HEK293 (cell line): Measurements from ENCODE around the gene MKRN2.

Experiments
- CTCF ChIA-PET: fragments of 350-600 bp; formaldehyde crosslinking; extraction: SDS; loops from one replicate; lab custom pipeline; 2021; ENCODE audit warnings: antibody characterized with exemption; lab: Yijun Ruan, JAX
- POLR2A ChIA-PET: fragments of 300-600 bp; formaldehyde crosslinking; extraction: SDS; loops from one replicate; lab custom pipeline; 2020; ENCODE audit warnings: antibody characterized with exemption, inconsistent platforms; lab: Yijun Ruan, JAX
- H3K27ac ChIP-seq: fragments of 200-500 bp; sonication (Bioruptor generic); 2 replicates; pipeline ENCODE4 v1.5.1; 2014; ENCODE audit warnings: low read depth, low read length, control low read depth, inconsistent platforms; ENCODE audit errors: extremely low read depth
- H3K36me3 ChIP-seq, 2 experiments: fragments of 200-500 bp in 1 of 2; sonication (Bioruptor generic) in 1 of 2; 1 replicate in 1 of 2; 2 replicates in 1 of 2; pipeline ENCODE4 v1.5.1; 2014 to 2017; ENCODE audit warnings: inconsistent platforms in 2 of 2, low read length in 2 of 2; ENCODE audit not compliant: control insufficient read depth in 2 of 2, insufficient read depth in 1 of 2
- H3K4me1 ChIP-seq: fragments of 200-500 bp; sonication (Bioruptor generic); 2 replicates; pipeline ENCODE4 v1.5.1; 2014; ENCODE audit warnings: mild to moderate bottlenecking, low read length, inconsistent platforms; ENCODE audit not compliant: control insufficient read depth, insufficient read depth
- H3K4me3 ChIP-seq: 2 replicates; pipeline ENCODE4 v1.5.1; 2011; ENCODE audit warnings: low read depth, mild to moderate bottlenecking, control low read depth, low read length, moderate library complexity
- H3K9me3 ChIP-seq: fragments of 200-500 bp; sonication (Bioruptor generic); 2 replicates; pipeline ENCODE4 v1.5.1; 2014; ENCODE audit warnings: low read depth, low read length, inconsistent platforms; ENCODE audit not compliant: control insufficient read depth, insufficient read depth
- HOXA7 ChIP-seq: sonication (generic); formaldehyde crosslinking; IDR thresholded peaks from 2 replicates; pipeline ENCODE4 v1.8.1; 2022; ENCODE audit warnings: missing genetic modification reagents, borderline replicate concordance
- KLF1 ChIP-seq: fragments of 450-650 bp; formaldehyde crosslinking; IDR thresholded peaks from 2 replicates; pipeline ENCODE4 v1.5.1; 2016; ENCODE audit warnings: missing biosample characterization, missing genetic modification characterization
- KLF9 ChIP-seq: fragments of 450-650 bp; formaldehyde crosslinking; IDR thresholded peaks from 2 replicates; pipeline ENCODE4 v1.5.1; 2016; ENCODE audit warnings: missing biosample characterization, missing genetic modification characterization, low read depth
- SCRT1 ChIP-seq: fragments of 450-650 bp; formaldehyde crosslinking; IDR thresholded peaks from 2 replicates; pipeline ENCODE4 v1.5.1; 2016; ENCODE audit warnings: missing biosample characterization, missing genetic modification characterization, borderline replicate concordance
- ZBTB17 ChIP-seq: fragments of 450-650 bp; formaldehyde crosslinking; IDR thresholded peaks from 2 replicates; pipeline ENCODE4 v1.5.1; 2016; ENCODE audit warnings: missing biosample characterization, missing genetic modification characterization
- ZNF112 ChIP-seq: fragments of 450-650 bp; formaldehyde crosslinking; IDR thresholded peaks from 2 replicates; pipeline ENCODE4 v1.5.0; 2017; ENCODE audit warnings: missing biosample characterization, missing genetic modification characterization
- ZNF121 ChIP-seq: fragments of 450-650 bp; formaldehyde crosslinking; IDR thresholded peaks from 2 replicates; pipeline ENCODE4 v1.5.1; 2016; ENCODE audit warnings: missing biosample characterization, missing genetic modification characterization
- ZNF274 ChIP-seq, 2 experiments: fragments of 200-500 bp in 1 of 2; fragments of 450-650 bp in 1 of 2; sonication (Bioruptor generic) in 1 of 2; formaldehyde crosslinking in 1 of 2; IDR thresholded peaks; 2 replicates each; pipeline versions ENCODE4 v1.5.1 to v1.6.1; 2014 to 2016; ENCODE audit warnings: borderline replicate concordance in 1 of 2, inconsistent platforms in 1 of 2, low read length in 1 of 2, missing biosample characterization in 1 of 2, missing genetic modification characterization in 1 of 2
- ZNF391 ChIP-seq: fragments of 450-650 bp; formaldehyde crosslinking; IDR thresholded peaks from 2 replicates; pipeline ENCODE4 v1.5.1; 2016; ENCODE audit warnings: low read depth, missing biosample characterization, missing genetic modification characterization, borderline replicate concordance
- ZNF404 ChIP-seq: fragments of 450-650 bp; formaldehyde crosslinking; IDR thresholded peaks from 2 replicates; pipeline ENCODE4 v1.5.1; 2017; ENCODE audit warnings: missing biosample characterization, missing genetic modification characterization
- ZNF416 ChIP-seq: fragments of 450-650 bp; formaldehyde crosslinking; IDR thresholded peaks from 2 replicates; pipeline ENCODE4 v1.5.1; 2016; ENCODE audit warnings: missing biosample characterization, missing genetic modification characterization
- ZNF426 ChIP-seq: fragments of 450-650 bp; formaldehyde crosslinking; IDR thresholded peaks from 2 replicates; pipeline ENCODE4 v1.5.1; 2017; ENCODE audit warnings: missing biosample characterization, missing genetic modification characterization, mild to moderate bottlenecking, inconsistent platforms, moderate library complexity
- ZNF544 ChIP-seq: fragments of 450-650 bp; formaldehyde crosslinking; IDR thresholded peaks from 2 replicates; pipeline ENCODE4 v1.5.0; 2017; ENCODE audit warnings: missing biosample characterization, missing genetic modification characterization
- ZNF549 ChIP-seq: fragments of 450-650 bp; IDR thresholded peaks from 2 replicates; pipeline ENCODE4 v1.5.1; 2018; ENCODE audit warnings: missing biosample characterization, missing genetic modification characterization, mild to moderate bottlenecking, inconsistent platforms, moderate library complexity
- ZNF610 ChIP-seq: fragments of 450-650 bp; formaldehyde crosslinking; IDR thresholded peaks from 2 replicates; pipeline ENCODE4 v1.5.1; 2016; ENCODE audit warnings: missing biosample characterization, missing genetic modification characterization, borderline replicate concordance
- ZNF837 ChIP-seq: fragments of 450-650 bp; formaldehyde crosslinking; IDR thresholded peaks from 2 replicates; pipeline ENCODE4 v1.5.1; 2016; ENCODE audit warnings: missing biosample characterization, missing genetic modification characterization
- TF ChIP-seq, protein P1 (sequence below): fragments of 450-650 bp; formaldehyde crosslinking; IDR thresholded peaks from 2 replicates; pipeline ENCODE4 v1.5.1; 2016; ENCODE audit warnings: missing biosample characterization, missing genetic modification characterization
- TF ChIP-seq, protein P2 (sequence below): fragments of 450-650 bp; formaldehyde crosslinking; IDR thresholded peaks from 2 replicates; pipeline ENCODE4 v1.5.1; 2016; ENCODE audit warnings: missing biosample characterization, missing genetic modification characterization
- TF ChIP-seq, protein P3 (sequence below): fragments of 450-650 bp; formaldehyde crosslinking; IDR thresholded peaks from 2 replicates; pipeline ENCODE4 v1.5.1; 2016; ENCODE audit warnings: missing biosample characterization, missing genetic modification characterization, borderline replicate concordance
- TF ChIP-seq, protein P4 (sequence below): fragments of 450-650 bp; formaldehyde crosslinking; IDR thresholded peaks from 2 replicates; pipeline ENCODE4; 2016; ENCODE audit warnings: missing biosample characterization, missing genetic modification characterization
- TF ChIP-seq, protein P5 (sequence below): fragments of 450-650 bp; formaldehyde crosslinking; IDR thresholded peaks from 2 replicates; pipeline ENCODE4 v1.5.1; 2017; ENCODE audit warnings: missing biosample characterization, missing genetic modification characterization

The MKRN2 gene

DNA sequence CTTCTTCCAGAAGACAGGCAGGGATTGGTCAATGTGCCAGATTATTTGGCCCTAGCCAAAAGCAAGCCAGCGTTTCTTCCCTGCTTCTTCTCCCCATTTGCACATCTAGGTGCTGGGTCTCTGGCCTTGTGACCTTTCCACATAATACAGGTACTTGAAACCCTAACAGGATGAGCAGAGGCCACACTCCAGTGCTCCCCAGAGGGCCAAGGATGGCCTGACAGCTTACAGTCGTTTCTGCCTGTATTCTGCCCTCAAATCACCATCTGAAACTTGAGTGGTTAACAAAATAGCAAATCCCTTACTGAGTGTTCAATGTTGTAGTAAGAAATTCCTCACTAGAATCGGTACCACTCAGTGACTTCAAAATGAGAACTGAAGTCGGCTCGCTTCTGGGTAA, 29.1 kb downstream of the MKRN2 start:
- H3K4me3 ChIP-seq: no peak overlapping the region
- ChIA-PET POLR2A (no interaction called here), CTCF (no interaction called here)
- H3K4me1 ChIP-seq: no peaks in the 10 kb centered on the region
- no peaks in the 10 kb centered on the region for H3K9me3 ChIP-seq
- H3K27ac ChIP-seq: no peak overlapping the region
- TF ChIP-seq ZNF426 (tag by site-specific recombination) (no peak), ZNF549 (tag by site-specific recombination) (no peak)
- TF ChIP-seq, all 188 proteins: peak for 0
- peaks cover 47 to 99% of the 10 kb centered on the region in 2 experiments for H3K36me3 ChIP-seq

DNA sequence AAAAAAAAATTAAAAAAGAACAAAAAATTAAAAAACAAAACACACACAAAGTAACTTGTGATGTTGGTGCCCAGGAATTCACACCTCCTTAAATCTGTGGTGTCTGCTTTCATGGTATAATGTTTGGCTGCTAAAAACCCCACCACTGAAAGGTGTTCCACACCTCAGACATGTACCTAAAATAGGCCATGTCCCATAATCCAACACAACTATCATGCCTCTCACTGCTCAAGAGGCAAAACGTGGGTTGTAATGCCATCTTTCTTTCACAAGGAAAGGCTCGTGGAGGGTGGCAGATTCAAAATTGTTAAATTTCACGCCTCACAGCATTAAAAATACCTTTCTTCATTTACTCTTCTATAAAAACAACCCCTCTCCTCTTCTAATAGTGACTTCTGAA, 29.5 kb downstream of the MKRN2 start:
- Histone ChIP-seq H3K4me1 (no peaks in the 10 kb centered on the region), H3K36me3 (peaks cover 52 to 99% of the 10 kb centered on the region in 2 experiments), H3K9me3 (no peaks in the 10 kb centered on the region), H3K27ac (no peak overlapping the region), H3K4me3 (no peak overlapping the region)
- POLR2A ChIA-PET: no interaction called here
- TF ChIP-seq ZNF610 (no peak), ZNF274 (IDR thresholded peaks at IDR 0.05; ENCODE audit: low read length) (no peak), ZNF274 (tag by site-specific recombination; IDR thresholded peaks at IDR 0.05; ENCODE audit: borderline replicate concordance) (no peak), ZNF112 (tag by site-specific recombination) (no peak), ZNF837 (tag by site-specific recombination) (no peak), KLF1 (no peak), ZNF404 (tag by site-specific recombination) (no peak), ZNF544 (tag by site-specific recombination) (no peak), KLF9 (tag by site-specific recombination) (no peak), ZBTB17 (tag by site-specific recombination) (no peak), SCRT1 (no peak), ZNF391 (no peak), ZNF416 (tag by site-specific recombination) (no peak), HOXA7 (CRISPR knock-in tag) (no peak), ZNF121 (tag by site-specific recombination) (no peak)
- TF ChIP-seq, protein P1, sequence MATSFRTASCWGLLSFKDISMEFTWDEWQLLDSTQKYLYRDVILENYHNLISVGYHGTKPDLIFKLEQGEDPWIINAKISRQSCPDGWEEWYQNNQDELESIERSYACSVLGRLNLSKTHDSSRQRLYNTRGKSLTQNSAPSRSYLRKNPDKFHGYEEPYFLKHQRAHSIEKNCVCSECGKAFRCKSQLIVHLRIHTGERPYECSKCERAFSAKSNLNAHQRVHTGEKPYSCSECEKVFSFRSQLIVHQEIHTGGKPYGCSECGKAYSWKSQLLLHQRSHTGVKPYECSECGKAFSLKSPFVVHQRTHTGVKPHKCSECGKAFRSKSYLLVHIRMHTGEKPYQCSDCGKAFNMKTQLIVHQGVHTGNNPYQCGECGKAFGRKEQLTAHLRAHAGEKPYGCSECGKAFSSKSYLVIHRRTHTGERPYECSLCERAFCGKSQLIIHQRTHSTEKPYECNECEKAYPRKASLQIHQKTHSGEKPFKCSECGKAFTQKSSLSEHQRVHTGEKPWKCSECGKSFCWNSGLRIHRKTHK (tag by site-specific recombination): no peak
- TF ChIP-seq, protein P2, sequence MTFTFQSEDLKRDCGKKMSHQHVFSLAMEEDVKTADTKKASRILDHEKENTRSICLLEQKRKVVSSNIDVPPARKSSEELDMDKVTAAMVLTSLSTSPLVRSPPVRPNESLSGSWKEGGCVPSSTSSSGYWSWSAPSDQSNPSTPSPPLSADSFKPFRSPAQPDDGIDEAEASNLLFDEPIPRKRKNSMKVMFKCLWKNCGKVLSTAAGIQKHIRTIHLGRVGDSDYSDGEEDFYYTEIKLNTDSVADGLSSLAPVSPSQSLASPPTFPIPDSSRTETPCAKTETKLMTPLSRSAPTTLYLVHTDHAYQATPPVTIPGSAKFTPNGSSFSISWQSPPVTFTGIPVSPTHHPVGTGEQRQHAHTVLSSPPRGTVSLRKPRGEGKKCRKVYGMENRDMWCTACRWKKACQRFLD (tag by site-specific recombination): no peak
- TF ChIP-seq, protein P3, sequence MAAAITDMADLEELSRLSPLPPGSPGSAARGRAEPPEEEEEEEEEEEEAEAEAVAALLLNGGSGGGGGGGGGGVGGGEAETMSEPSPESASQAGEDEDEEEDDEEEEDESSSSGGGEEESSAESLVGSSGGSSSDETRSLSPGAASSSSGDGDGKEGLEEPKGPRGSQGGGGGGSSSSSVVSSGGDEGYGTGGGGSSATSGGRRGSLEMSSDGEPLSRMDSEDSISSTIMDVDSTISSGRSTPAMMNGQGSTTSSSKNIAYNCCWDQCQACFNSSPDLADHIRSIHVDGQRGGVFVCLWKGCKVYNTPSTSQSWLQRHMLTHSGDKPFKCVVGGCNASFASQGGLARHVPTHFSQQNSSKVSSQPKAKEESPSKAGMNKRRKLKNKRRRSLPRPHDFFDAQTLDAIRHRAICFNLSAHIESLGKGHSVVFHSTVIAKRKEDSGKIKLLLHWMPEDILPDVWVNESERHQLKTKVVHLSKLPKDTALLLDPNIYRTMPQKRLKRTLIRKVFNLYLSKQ (tag by site-specific recombination): no peak
- TF ChIP-seq, protein P4, sequence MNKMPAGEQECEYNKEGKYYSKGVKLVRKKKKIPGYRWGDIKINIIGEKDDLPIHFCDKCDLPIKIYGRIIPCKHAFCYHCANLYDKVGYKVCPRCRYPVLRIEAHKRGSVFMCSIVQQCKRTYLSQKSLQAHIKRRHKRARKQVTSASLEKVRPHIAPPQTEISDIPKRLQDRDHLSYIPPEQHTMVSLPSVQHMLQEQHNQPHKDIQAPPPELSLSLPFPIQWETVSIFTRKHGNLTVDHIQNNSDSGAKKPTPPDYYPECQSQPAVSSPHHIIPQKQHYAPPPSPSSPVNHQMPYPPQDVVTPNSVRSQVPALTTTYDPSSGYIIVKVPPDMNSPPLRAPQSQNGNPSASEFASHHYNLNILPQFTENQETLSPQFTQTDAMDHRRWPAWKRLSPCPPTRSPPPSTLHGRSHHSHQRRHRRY (tag by site-specific recombination): no peak
- TF ChIP-seq, protein P5, sequence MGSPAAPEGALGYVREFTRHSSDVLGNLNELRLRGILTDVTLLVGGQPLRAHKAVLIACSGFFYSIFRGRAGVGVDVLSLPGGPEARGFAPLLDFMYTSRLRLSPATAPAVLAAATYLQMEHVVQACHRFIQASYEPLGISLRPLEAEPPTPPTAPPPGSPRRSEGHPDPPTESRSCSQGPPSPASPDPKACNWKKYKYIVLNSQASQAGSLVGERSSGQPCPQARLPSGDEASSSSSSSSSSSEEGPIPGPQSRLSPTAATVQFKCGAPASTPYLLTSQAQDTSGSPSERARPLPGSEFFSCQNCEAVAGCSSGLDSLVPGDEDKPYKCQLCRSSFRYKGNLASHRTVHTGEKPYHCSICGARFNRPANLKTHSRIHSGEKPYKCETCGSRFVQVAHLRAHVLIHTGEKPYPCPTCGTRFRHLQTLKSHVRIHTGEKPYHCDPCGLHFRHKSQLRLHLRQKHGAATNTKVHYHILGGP (tag by site-specific recombination): no peak
- CTCF ChIA-PET: interaction anchor here (1.4 kb wide), 1 partner anchor 8 kb away, joined by 3 read pairs; no protein-coding TSS in a partner anchor
